Measurements from ENCODE around the gene ANKS1A. TPM values are rescaled to one million over a fixed set of nuclear protein-coding genes. Genes with fewer than 3 reads are reported as not detected.

The ANKS1A gene
- total RNA-seq, 6 experiments from 2014 or later, result 6.7 to 17.4 (median 10.5) TPM

- intact Hi-C loops (cut with DNase I), result no loop called here
- no peak for TF ChIP-seq POLR2A (IDR thresholded peaks at IDR 0.05)
- TF ChIP-seq CTCF (IDR thresholded peaks at IDR 0.05), result no peak
- no peaks in the 10 kb centered on the region for H3K36me3 ChIP-seq
- no peak overlapping the region for H3K4me3 ChIP-seq
- ATAC-seq (no peak), DNase-seq (no peak)
- no peaks in the 10 kb centered on the region for H3K9me3 ChIP-seq
- WGBS (ENCODE audit: insufficient coverage, low coverage, low lambda C conversion rate, missing lambda C conversion rate), result 96% methylated on average over 4 of the region's 5 CpGs
- H3K4me1 ChIP-seq, result peaks cover 0 to 20% (median 7%) of the 10 kb centered on the region in 4 donors
- no peaks in the 10 kb centered on the region for H3K27me3 ChIP-seq
- no peak overlapping the region for H3K27ac ChIP-seq
Observed at GRCh38 chr6:34950849-34951248, 61.8 kb downstream of the ANKS1A start.

GRCh38 chr6:34951731-34952130 lies 62.7 kb downstream of the ANKS1A start:
- intact Hi-C loops (cut with DNase I), result no loop called here
- Histone ChIP-seq H3K4me3 (no peak overlapping the region), H3K9me3 (no peaks in the 10 kb centered on the region), H3K36me3 (no peaks in the 10 kb centered on the region), H3K27ac (no peak overlapping the region), H3K27me3 (no peaks in the 10 kb centered on the region), H3K4me1 (peaks cover 0 to 20% (median 7%) of the 10 kb centered on the region in 4 donors)
- ATAC-seq (no peak), DNase-seq (no peak)
- TF ChIP-seq POLR2A (IDR thresholded peaks at IDR 0.05), result no peak
- WGBS (ENCODE audit: insufficient coverage, low coverage, low lambda C conversion rate, missing lambda C conversion rate), result 88% methylated on average over 3 of the region's 4 CpGs

- intact Hi-C loops (cut with DNase I), result no loop called here
- WGBS (ENCODE audit: insufficient coverage, low coverage, low lambda C conversion rate, missing lambda C conversion rate), result 28% methylated on average over 2 of the region's 2 CpGs
- Histone ChIP-seq H3K36me3 (no peaks in the 10 kb centered on the region), H3K27ac (peak overlapping the region; percentile 9 to 43 (median 34)), H3K27me3 (no peaks in the 10 kb centered on the region), H3K9me3 (no peaks in the 10 kb centered on the region), H3K4me3 (no peak overlapping the region), H3K4me1 (peaks cover 0 to 20% (median 7%) of the 10 kb centered on the region in 4 donors)
- peak; percentile 71 to 94 (median 84) for ATAC-seq
- no peak for DNase-seq
- TF ChIP-seq POLR2A (IDR thresholded peaks at IDR 0.05) (no peak), CTCF (IDR thresholded peaks at IDR 0.05) (no peak)
Observed at GRCh38 chr6:34953061-34954025, 64.3 kb downstream of the ANKS1A start.

- ATAC-seq, result peak in 3 of 4 donors; percentile 16 to 25 (median 18)
- no peaks in the 10 kb centered on the region for H3K9me3 ChIP-seq
- H3K27me3 ChIP-seq, result no peaks in the 10 kb centered on the region
- WGBS (ENCODE audit: insufficient coverage, low coverage, low lambda C conversion rate, missing lambda C conversion rate), result 48% methylated on average over 2 of the region's 3 CpGs
- peak overlapping the region in 1 of 3 donors; percentile 3 for H3K27ac ChIP-seq
- H3K36me3 ChIP-seq, result no peaks in the 10 kb centered on the region
- TF ChIP-seq CTCF (IDR thresholded peaks at IDR 0.05), result no peak
- no peak for TF ChIP-seq POLR2A (IDR thresholded peaks at IDR 0.05)
- intact Hi-C loops (cut with DNase I), result no loop called here
- peaks cover 0 to 20% (median 7%) of the 10 kb centered on the region in 4 donors for H3K4me1 ChIP-seq
- no peak overlapping the region for H3K4me3 ChIP-seq
- DNase-seq, result no peak
Observed at GRCh38 chr6:34955442-34955841, 66.4 kb downstream of the ANKS1A start.

GRCh38 chr6:34957231-34957783 lies 68.3 kb downstream of the ANKS1A start:
- Histone ChIP-seq H3K4me1 (peaks cover 0 to 20% (median 7%) of the 10 kb centered on the region in 4 donors), H3K4me3 (no peak overlapping the region), H3K36me3 (no peaks in the 10 kb centered on the region), H3K27me3 (no peaks in the 10 kb centered on the region), H3K27ac (peak overlapping the region; percentile 5 to 41 (median 20)), H3K9me3 (no peaks in the 10 kb centered on the region)
- WGBS (ENCODE audit: insufficient coverage, low coverage, low lambda C conversion rate, missing lambda C conversion rate), result 83% methylated on average over 2 of the region's 2 CpGs
- peak in 3 of 4 donors; percentile 13 to 52 (median 16) for ATAC-seq
- TF ChIP-seq CTCF (IDR thresholded peaks at IDR 0.05), result no peak
- no peak for TF ChIP-seq POLR2A (IDR thresholded peaks at IDR 0.05)
- DNase-seq, result no peak
- intact Hi-C loops (cut with DNase I), result no loop called here

Measured in right lobe of liver (tissue), 6 donors.